Activated B cell treated with CpG ODN at 0.5 μM for 24 hours (primary cell): Measurements from ENCODE around the gene MARCO. TPM values are rescaled to one million over a fixed set of nuclear protein-coding genes. Genes with fewer than 3 reads are reported as not detected.

Experiments
- ATAC-seq: fragments of 200-7000 bp; cut with Tn5 transposase; one replicate; pipeline ENCODE4 v1.10.0; 2021; ENCODE audit warnings: low read depth, mild to moderate bottlenecking, moderate library complexity
- CTCF ChIA-PET: fragments of 350-600 bp; sonication (Branson Sonifier 250); formaldehyde crosslinking; loops from one replicate; lab custom pipeline; 2021; ENCODE audit warnings: antibody characterized with exemption; lab: Charles Lee
- POLR2A ChIA-PET: fragments of 350-600 bp; sonication (Branson Sonifier 250); formaldehyde crosslinking; loops from one replicate; lab custom pipeline; 2021; ENCODE audit warnings: antibody characterized with exemption; lab: Charles Lee
- DNase-seq: peaks from one replicate; pipeline ENCODE4 v3.0.0; 2022
- H3K27ac Mint-ChIP-seq: one replicate; pipeline ENCODE4 v1.8.0; 2020; ENCODE audit warnings: mixed read lengths
- H3K27me3 Mint-ChIP-seq: one replicate; pipeline ENCODE4 v1.8.0; 2021; ENCODE audit warnings: mixed read lengths
- H3K36me3 Mint-ChIP-seq: one replicate; pipeline ENCODE4 v1.8.0; 2021; ENCODE audit warnings: low read depth, mixed read lengths
- H3K4me1 Mint-ChIP-seq: one replicate; pipeline ENCODE4 v1.8.0; 2021; ENCODE audit warnings: mixed read lengths
- H3K4me3 Mint-ChIP-seq: one replicate; pipeline ENCODE4 v1.8.0; 2020; ENCODE audit warnings: mild to moderate bottlenecking, mixed read lengths
- H3K9me3 Mint-ChIP-seq: one replicate; pipeline ENCODE4 v1.8.0; 2020; ENCODE audit warnings: mixed read lengths
- CTCF ChIP-seq: fragments of 200-600 bp; IDR thresholded peaks from one replicate; pipeline ENCODE4 v1.8.0; 2022; ENCODE audit warnings: antibody characterized with exemption, mild to moderate bottlenecking
- intact Hi-C: fragments of 100-400 bp; cut with micrococcal nuclease; formaldehyde crosslinking; loops from one replicate; pipeline ENCODE4 v1.15.1; 2024
- total RNA-seq: library from RNA; stranded (reverse); gene quantifications from 2 replicates; pipeline ENCODE4 v1.2.3, GENCODE V29; 2022

MARCO gene
- total RNA-seq, 1 donor from 2014 or later = not detected

- intact Hi-C loops = no loop called here
Observed at GRCh38 chr2:119022678-119023077, 80.7 kb downstream of the MARCO start.

GRCh38 chr2:119023534-119023933 is 81.5 kb downstream of the MARCO start:
- POLR2A ChIA-PET = no interaction called here
- ATAC-seq = no peak

More at GRCh38 chr2:119022678-119023077, 80.7 kb downstream of the MARCO start:
- H3K9me3 Mint-ChIP-seq = no peaks in the 10 kb centered on the region
- peaks cover 1% of the 10 kb centered on the region for H3K27me3 Mint-ChIP-seq
- TF ChIP-seq CTCF = no peak
- H3K4me3 Mint-ChIP-seq = no peak overlapping the region
- H3K27ac Mint-ChIP-seq = no peak overlapping the region
- H3K4me1 Mint-ChIP-seq = no peaks in the 10 kb centered on the region
- CTCF ChIA-PET = no interaction called here
- POLR2A ChIA-PET = interaction anchor here (0.7 kb wide), 1 partner anchor 304 kb away, joined by 4 read pairs; no protein-coding TSS in a partner anchor
- H3K36me3 Mint-ChIP-seq = no peaks in the 10 kb centered on the region
- ATAC-seq = no peak
- DNase-seq = no peak

GRCh38 chr2:119024152-119024551 is 82.2 kb downstream of the MARCO start:
- no peak for DNase-seq
- ChIA-PET CTCF (no interaction called here), POLR2A (no interaction called here)
- Mint-ChIP-seq H3K36me3 (no peaks in the 10 kb centered on the region), H3K27me3 (peaks cover 4% of the 10 kb centered on the region), H3K4me3 (no peak overlapping the region), H3K4me1 (no peaks in the 10 kb centered on the region), H3K27ac (no peak overlapping the region), H3K9me3 (no peaks in the 10 kb centered on the region)
- intact Hi-C loops = no loop called here
- no peak for TF ChIP-seq CTCF
- ATAC-seq = no peak

More at GRCh38 chr2:119023534-119023933, 81.5 kb downstream of the MARCO start:
- DNase-seq = no peak
- no peaks in the 10 kb centered on the region for H3K9me3 Mint-ChIP-seq
- TF ChIP-seq CTCF = no peak
- H3K27ac Mint-ChIP-seq = no peak overlapping the region
- intact Hi-C loops = no loop called here
- H3K4me3 Mint-ChIP-seq = no peak overlapping the region
- no peaks in the 10 kb centered on the region for H3K4me1 Mint-ChIP-seq
- H3K27me3 Mint-ChIP-seq = no peaks in the 10 kb centered on the region
- CTCF ChIA-PET = no interaction called here
- no peaks in the 10 kb centered on the region for H3K36me3 Mint-ChIP-seq

GRCh38 chr2:119024568-119024967 is 82.6 kb downstream of the MARCO start:
- TF ChIP-seq CTCF = no peak
- Mint-ChIP-seq H3K27ac (no peak overlapping the region), H3K27me3 (peaks cover 4% of the 10 kb centered on the region), H3K36me3 (no peaks in the 10 kb centered on the region), H3K4me3 (no peak overlapping the region), H3K9me3 (no peaks in the 10 kb centered on the region), H3K4me1 (no peaks in the 10 kb centered on the region)
- CTCF ChIA-PET = no interaction called here
- ATAC-seq = no peak
- POLR2A ChIA-PET = no interaction called here
- DNase-seq = no peak
- intact Hi-C loops = no loop called here

- H3K27ac Mint-ChIP-seq = no peak overlapping the region
- no peak overlapping the region for H3K4me3 Mint-ChIP-seq
- H3K9me3 Mint-ChIP-seq = no peaks in the 10 kb centered on the region
- H3K27me3 Mint-ChIP-seq = peaks cover 4% of the 10 kb centered on the region
- ChIA-PET POLR2A (no interaction called here), CTCF (no interaction called here)
- H3K36me3 Mint-ChIP-seq = no peaks in the 10 kb centered on the region
- no peak for TF ChIP-seq CTCF
- DNase-seq (no peak), ATAC-seq (no peak)
- H3K4me1 Mint-ChIP-seq = no peaks in the 10 kb centered on the region
- intact Hi-C loops = no loop called here
Observed at GRCh38 chr2:119025013-119025412, 83.0 kb downstream of the MARCO start.
